Measurements from ENCODE around the gene CAMSAP1.
"Not testable (repeated sequence)": the region's sequence is repeated elsewhere in the genome, so short reads cannot be mapped to it uniquely, and the experiment has no call there.

CAMSAP1 gene

GRCh38 chr9:135898634-135899407, 8.5 kb downstream of the CAMSAP1 start:
- no peak for DNase-seq (ENCODE audit: low read depth in 2 of 2)

- no peak for DNase-seq (ENCODE audit: low read depth in 2 of 2)
These were observed 10.7 kb downstream of the CAMSAP1 start for GRCh38 chr9:135896626-135897025.

- DNase-seq (ENCODE audit: low read depth in 2 of 2) = no peak
These were observed 11.1 kb downstream of the CAMSAP1 start for GRCh38 chr9:135896205-135896604.

- DNase-seq (ENCODE audit: low read depth in 2 of 2) = no peak
These were observed 12.0 kb downstream of the CAMSAP1 start for GRCh38 chr9:135895202-135895848.

- no peak for DNase-seq (ENCODE audit: low read depth in 2 of 2)
These were observed 14.2 kb downstream of the CAMSAP1 start for GRCh38 chr9:135893104-135893503.

- not testable (repeated sequence) for DNase-seq (ENCODE audit: low read depth in 2 of 2)
These were observed 15.0 kb downstream of the CAMSAP1 start for GRCh38 chr9:135892327-135892726.

GRCh38 chr9:135891027-135891631, 16.2 kb downstream of the CAMSAP1 start:
- DNase-seq (ENCODE audit: low read depth in 2 of 2) = no peak

GRCh38 chr9:135890190-135891026, 16.9 kb downstream of the CAMSAP1 start:
- no peak for DNase-seq (ENCODE audit: low read depth in 2 of 2)

GRCh38 chr9:135889564-135890189, 17.7 kb downstream of the CAMSAP1 start:
- DNase-seq (ENCODE audit: low read depth in 2 of 2) = no peak

GRCh38 chr9:135888766-135889394, 18.5 kb downstream of the CAMSAP1 start:
- no peak for DNase-seq (ENCODE audit: low read depth in 2 of 2)

GRCh38 chr9:135888126-135888765, 19.1 kb downstream of the CAMSAP1 start:
- no peak for DNase-seq (ENCODE audit: low read depth in 2 of 2)

- DNase-seq (ENCODE audit: low read depth in 2 of 2) = peak; percentile 22 to 27
These were observed 19.7 kb downstream of the CAMSAP1 start for GRCh38 chr9:135887585-135888050.

GRCh38 chr9:135887021-135887507, 20.3 kb downstream of the CAMSAP1 start:
- DNase-seq (ENCODE audit: low read depth in 2 of 2) = no peak

GRCh38 chr9:135886147-135886981, 21.0 kb downstream of the CAMSAP1 start:
- no peak for DNase-seq (ENCODE audit: low read depth in 2 of 2)

- DNase-seq (ENCODE audit: low read depth in 2 of 2) = no peak
These were observed 22.1 kb downstream of the CAMSAP1 start for GRCh38 chr9:135885100-135885853.

- DNase-seq (ENCODE audit: low read depth in 2 of 2) = no peak
These were observed 22.9 kb downstream of the CAMSAP1 start for GRCh38 chr9:135884328-135885035.

- no peak for DNase-seq (ENCODE audit: low read depth in 2 of 2)
These were observed 23.8 kb downstream of the CAMSAP1 start for GRCh38 chr9:135883410-135884089.

Data from stimulated activated CD8-positive, alpha-beta memory T cell treated with anti-CD3 and anti-CD28 coated beads, Interleukin-15, amount 100 ng/mL, for 4 hours (primary cell).